Endodermal cell (in vitro differentiated cells): ENCODE measurements around the gene SYT11. TPM values are rescaled to one million over a fixed set of nuclear protein-coding genes. Genes with fewer than 3 reads are reported as not detected.

ENCODE experiments used
- DNase-seq: peaks from one replicate; pipeline ENCODE4 v3.0.0-alpha.2; 2017
- H3K27ac ChIP-seq: 2 replicates; pipeline ENCODE4 v1.5.1; 2013; ENCODE audit warnings: mild to moderate bottlenecking, low read depth, low read length, moderate library complexity
- H3K27me3 ChIP-seq: 2 replicates; pipeline ENCODE4 v1.6.1; 2013; ENCODE audit warnings: mild to moderate bottlenecking, low read length, moderate library complexity; ENCODE audit not compliant: insufficient read depth, control insufficient read depth, poor library complexity, severe bottlenecking
- H3K36me3 ChIP-seq: 2 replicates; pipeline ENCODE4 v1.7.0; 2013; ENCODE audit warnings: mild to moderate bottlenecking, low read length, moderate library complexity; ENCODE audit not compliant: control insufficient read depth, insufficient read depth
- H3K4me1 ChIP-seq: one replicate; pipeline ENCODE4 v1.7.0; 2013; ENCODE audit warnings: low read length; ENCODE audit not compliant: control insufficient read depth, insufficient read depth
- H3K4me3 ChIP-seq: 2 replicates; pipeline ENCODE4 v1.5.1; 2013; ENCODE audit warnings: mild to moderate bottlenecking, low read length, moderate library complexity
- H3K9ac ChIP-seq: 2 replicates; pipeline ENCODE4 v1.6.1; 2013; ENCODE audit warnings: mild to moderate bottlenecking, low read length, moderate library complexity; ENCODE audit not compliant: poor library complexity, severe bottlenecking; ENCODE audit errors: extremely low read depth
- H3K9me3 ChIP-seq: 2 replicates; pipeline ENCODE4 v1.6.1; 2013; ENCODE audit warnings: mild to moderate bottlenecking, low read length, moderate library complexity; ENCODE audit not compliant: control insufficient read depth
- H3K27ac Mint-ChIP-seq: 2 replicates; pipeline ENCODE4 v1.8.0; 2020; ENCODE audit warnings: mixed read lengths
- H3K27me3 Mint-ChIP-seq: 2 replicates; pipeline ENCODE4 v1.8.0; 2021; ENCODE audit warnings: mild to moderate bottlenecking, mixed read lengths; ENCODE audit not compliant: insufficient read depth
- H3K36me3 Mint-ChIP-seq: 2 replicates; pipeline ENCODE4 v1.8.0; 2020; ENCODE audit warnings: low read depth, mixed read lengths
- H3K4me1 Mint-ChIP-seq: 2 replicates; pipeline ENCODE4 v1.8.0; 2020; ENCODE audit warnings: mixed read lengths
- H3K4me3 Mint-ChIP-seq: 2 replicates; pipeline ENCODE4 v1.8.0; 2020; ENCODE audit warnings: mild to moderate bottlenecking, moderate library complexity, mixed read lengths
- H3K9me3 Mint-ChIP-seq: 2 replicates; pipeline ENCODE4 v1.8.0; 2020; ENCODE audit warnings: mild to moderate bottlenecking, mixed read lengths
- CTCF ChIP-seq: fragments of 200-600 bp; sonication (generic); conservative IDR thresholded peaks from 2 replicates; pipeline ENCODE4 v1.5.0; 2021; ENCODE audit warnings: antibody characterized with exemption, mild to moderate bottlenecking
- WGBS, 2 experiments: methylation state at CpG; one replicate each; pipeline versions ENCODE4 v1.1.5 to v1.1.7; 2013; ENCODE audit warnings: missing lambda C conversion rate in 2 of 2, mixed read lengths in 1 of 2; ENCODE audit not compliant: insufficient coverage in 1 of 2, insufficient read length in 1 of 2; 5-methylcytosine and 5-hydroxymethylcytosine counted together
- total RNA-seq, 2 donors: library from RNA; stranded (reverse); fragmentation: NEBNext Ultra II Directional in 1 of 2; extraction: Animal tissue kit (Norgen Biotek cat#: 25700) in 1 of 2; gene quantifications; 2 replicates in 1 of 2; 3 replicates in 1 of 2; pipeline ENCODE4 v1.2.1, GENCODE V29; 2021

The SYT11 gene
- total RNA-seq, 2 donors from 2014 or later: 0.40 to 5.0 TPM

GRCh38 chr1:155904261-155904660 is 44.9 kb downstream of the SYT11 start:
- no peaks in the 10 kb centered on the region for H3K9me3 Mint-ChIP-seq
- WGBS, 2 experiments: 98% methylated on average over 12 of the region's 12 CpGs
- no peak overlapping the region for H3K27ac Mint-ChIP-seq
- DNase-seq: no peak
- peaks cover 59% of the 10 kb centered on the region for H3K36me3 Mint-ChIP-seq
- no peaks in the 10 kb centered on the region for H3K27me3 Mint-ChIP-seq
- H3K27ac ChIP-seq: no peak overlapping the region
- H3K4me3 Mint-ChIP-seq: no peak overlapping the region
- H3K4me1 ChIP-seq: no peaks in the 10 kb centered on the region
- H3K27me3 ChIP-seq: no peaks in the 10 kb centered on the region
- no peak overlapping the region for H3K4me3 ChIP-seq
- TF ChIP-seq CTCF: no peak
- H3K9ac ChIP-seq: no peak overlapping the region
- H3K9me3 ChIP-seq: no peaks in the 10 kb centered on the region
- peaks cover 80% of the 10 kb centered on the region for H3K36me3 ChIP-seq
- no peaks in the 10 kb centered on the region for H3K4me1 Mint-ChIP-seq

GRCh38 chr1:155909894-155910293 is 50.5 kb downstream of the SYT11 start:
- no peak overlapping the region for H3K27ac Mint-ChIP-seq
- no peak for TF ChIP-seq CTCF
- DNase-seq: no peak
- H3K36me3 Mint-ChIP-seq: peaks cover 53% of the 10 kb centered on the region
- WGBS, 2 experiments: 93 to 100% methylated on average over 1 to 3 of the region's 4 CpGs
- Histone ChIP-seq H3K27me3 (no peaks in the 10 kb centered on the region), H3K9me3 (no peaks in the 10 kb centered on the region), H3K4me1 (no peaks in the 10 kb centered on the region), H3K27ac (no peak overlapping the region), H3K4me3 (peak overlapping the region; percentile 94), H3K36me3 (peaks cover 73% of the 10 kb centered on the region), H3K9ac (no peak overlapping the region)
- H3K4me3 Mint-ChIP-seq: peak overlapping the region; percentile 89
- H3K9me3 Mint-ChIP-seq: no peaks in the 10 kb centered on the region
- no peaks in the 10 kb centered on the region for H3K27me3 Mint-ChIP-seq
- H3K4me1 Mint-ChIP-seq: peaks cover 13% of the 10 kb centered on the region

- DNase-seq: peak; percentile 70
- WGBS, 2 experiments: 0 to 13% methylated on average over 6 to 8 of the region's 11 CpGs
- peak; percentile 25 for TF ChIP-seq CTCF
- H3K9me3 Mint-ChIP-seq: no peaks in the 10 kb centered on the region
- Histone ChIP-seq H3K4me3 (peak overlapping the region; percentile 94), H3K9ac (peak overlapping the region; percentile 69), H3K27ac (no peak overlapping the region), H3K36me3 (peaks cover 75% of the 10 kb centered on the region), H3K9me3 (no peaks in the 10 kb centered on the region), H3K4me1 (no peaks in the 10 kb centered on the region), H3K27me3 (no peaks in the 10 kb centered on the region)
- H3K4me1 Mint-ChIP-seq: peaks cover 13% of the 10 kb centered on the region
- H3K27ac Mint-ChIP-seq: peak overlapping the region; percentile 95
- H3K4me3 Mint-ChIP-seq: peak overlapping the region; percentile 89
- H3K27me3 Mint-ChIP-seq: no peaks in the 10 kb centered on the region
- H3K36me3 Mint-ChIP-seq: peaks cover 53% of the 10 kb centered on the region
Measured at GRCh38 chr1:155910621-155911121, 51.3 kb downstream of the SYT11 start.
